CD4-positive, alpha-beta T cell treated with Interleukin-21 for 1 hour (primary cell): ENCODE measurements around the gene CSGALNACT2.
A peak's percentile ranks its signal among the peaks of the same experiment; 100 is the strongest.

Source experiments
- DNase-seq: peaks from one replicate; pipeline ENCODE4 v3.0.0-alpha.2; 2020

CSGALNACT2 gene

DNA sequence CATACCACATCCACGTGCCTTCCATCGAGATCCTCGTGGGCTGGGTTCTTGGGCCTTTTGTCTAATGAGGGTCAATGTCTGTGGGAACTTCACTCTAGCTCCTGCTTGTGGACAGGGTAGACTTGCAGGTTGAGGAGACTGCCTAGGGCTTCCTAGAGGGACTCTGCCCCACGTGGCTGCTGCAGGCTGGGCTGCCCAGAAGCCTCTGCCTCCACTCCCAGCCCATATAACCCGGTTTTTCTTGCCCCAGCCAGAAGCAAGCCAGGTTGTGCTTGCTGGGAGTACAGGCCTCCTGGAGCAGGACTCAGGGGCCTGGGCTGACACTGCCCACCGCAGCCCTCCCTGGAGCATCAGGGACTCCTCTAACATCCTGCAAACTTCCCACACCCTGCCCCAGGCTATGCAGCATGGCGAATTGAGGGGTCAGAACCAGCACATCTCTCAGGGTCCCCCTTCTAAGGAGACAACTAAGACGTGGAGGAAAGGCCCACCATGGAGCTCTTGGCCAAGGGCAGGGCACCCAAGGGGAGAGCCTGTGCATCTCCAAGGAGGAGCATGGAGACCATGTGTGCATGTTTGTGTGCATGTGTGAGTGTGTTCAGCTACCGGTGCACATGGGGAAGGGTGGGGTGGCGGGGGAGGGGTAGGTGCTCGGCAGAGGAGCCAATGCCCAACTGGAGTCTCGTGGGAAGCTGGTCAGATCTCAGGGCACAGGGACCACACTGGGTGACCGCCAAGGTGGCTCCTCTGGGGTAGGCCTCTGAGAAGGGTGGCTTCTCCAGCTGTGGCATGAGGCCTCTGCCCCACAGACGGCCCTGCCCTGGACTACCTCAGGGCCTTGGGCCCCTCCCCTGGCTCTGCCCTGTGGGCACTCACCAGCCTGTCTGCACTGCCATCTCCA, 66.0 kb downstream of the CSGALNACT2 start:
- DNase-seq: no peak

DNA sequence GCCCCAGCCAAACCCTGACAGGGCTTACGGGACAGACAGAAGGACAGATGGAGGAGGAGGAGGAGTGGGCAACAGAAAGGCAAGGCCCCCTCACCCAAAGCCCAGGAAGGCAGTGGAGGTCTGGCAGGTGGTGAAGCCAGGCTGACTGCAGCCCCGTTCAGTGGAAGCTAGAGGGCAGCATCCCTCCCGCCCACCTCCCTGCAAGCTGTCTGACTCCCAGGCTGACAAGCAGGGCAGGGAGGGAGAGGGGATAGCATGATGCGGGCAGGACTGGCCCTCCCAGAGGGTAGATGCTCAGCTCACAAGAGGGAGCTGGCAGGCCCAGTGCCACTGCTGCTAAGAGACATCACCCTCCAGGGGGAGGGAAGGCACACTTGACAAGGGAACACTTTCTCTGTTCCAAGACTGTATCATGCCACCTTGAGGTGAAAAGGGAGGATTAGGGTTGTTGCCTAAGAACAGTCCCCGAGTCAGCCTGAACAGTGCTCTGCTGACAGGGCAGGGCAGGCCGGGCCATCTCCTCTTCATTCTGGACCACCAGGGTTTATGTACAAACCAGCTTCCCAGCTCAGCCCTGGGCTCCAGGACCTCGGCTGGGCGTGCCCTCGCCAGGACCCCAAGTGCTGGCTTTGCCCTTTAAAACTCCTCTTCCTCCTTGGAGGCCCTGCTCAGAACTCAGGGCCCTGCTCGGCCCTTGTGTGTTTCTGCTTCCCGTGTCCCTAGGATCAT, 66.9 kb downstream of the CSGALNACT2 start:
- peak; percentile 63 for DNase-seq

DNA sequence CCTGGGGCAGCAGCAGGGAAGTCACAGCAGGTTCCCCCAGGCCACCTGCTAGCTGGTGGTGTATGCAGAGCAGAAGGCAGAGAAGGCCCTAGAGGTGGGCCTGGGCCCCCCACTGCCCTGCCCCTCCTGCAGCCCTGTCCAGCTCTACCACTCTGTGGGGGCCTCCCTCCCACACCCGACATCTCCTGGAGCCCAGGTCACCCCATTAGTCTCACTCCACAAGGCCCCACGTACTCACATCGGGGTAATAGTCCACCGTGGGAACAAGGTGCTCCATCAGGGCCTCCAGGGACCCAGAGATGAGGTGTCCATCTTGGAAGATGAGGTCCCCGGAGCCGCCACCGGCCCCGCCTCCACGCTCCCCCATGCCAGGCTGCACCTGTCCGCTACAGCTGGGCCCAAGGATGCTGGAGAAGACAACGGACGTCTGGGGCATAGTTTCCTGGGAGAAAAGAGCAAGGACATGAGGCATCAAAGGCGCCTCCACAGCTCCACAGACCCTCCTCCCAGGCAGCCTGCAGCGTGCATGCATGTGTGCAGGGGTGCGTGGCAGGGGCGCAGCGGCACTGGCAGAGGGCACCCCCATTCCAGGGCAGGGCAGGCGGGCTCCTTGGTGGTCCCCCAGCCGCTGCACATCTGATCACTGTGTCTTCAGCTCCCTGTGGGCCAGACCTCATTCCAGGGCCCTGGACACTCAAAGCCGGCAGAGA, 67.6 kb downstream of the CSGALNACT2 start:
- no peak for DNase-seq

DNA sequence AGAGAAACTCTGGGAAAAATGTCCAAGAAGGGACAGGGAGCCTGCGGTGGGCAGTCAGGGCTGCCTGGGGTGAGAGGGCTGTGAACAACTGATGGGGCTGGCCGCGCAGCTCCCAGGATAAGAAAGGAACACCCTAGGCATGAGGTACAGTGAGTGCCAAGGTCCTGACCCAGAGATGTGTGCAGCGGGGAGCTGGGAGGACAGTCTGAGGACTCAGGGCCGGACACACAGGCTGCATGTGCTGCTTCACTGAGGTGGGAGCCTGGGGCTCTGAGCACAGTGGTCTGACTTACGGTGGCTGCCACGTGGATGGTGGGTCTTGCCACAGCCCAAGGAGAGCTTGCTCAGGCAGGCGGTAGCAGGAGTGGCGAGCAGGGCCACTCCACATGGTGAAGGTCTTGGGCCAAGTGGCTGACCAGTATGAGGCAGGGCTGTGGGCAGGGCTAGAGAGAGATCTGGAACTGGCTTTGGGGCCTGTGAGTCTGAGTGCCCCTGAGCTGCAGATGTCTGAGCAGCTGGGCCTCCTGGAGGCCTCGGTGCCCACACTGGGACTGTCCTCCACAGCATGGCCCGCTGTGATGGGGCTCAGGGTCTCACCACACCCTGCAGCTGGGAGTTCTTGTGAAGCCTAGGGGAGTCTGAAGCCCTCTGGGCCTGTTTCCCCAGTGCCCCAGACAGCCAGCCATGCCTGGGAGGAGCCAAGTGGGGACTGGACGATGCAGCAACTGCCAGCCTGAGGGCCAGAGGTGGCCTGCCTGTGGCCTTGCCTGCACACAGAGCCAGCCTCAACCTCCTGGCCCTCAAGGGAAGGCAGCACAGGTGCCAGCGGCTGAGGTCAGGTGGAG, 68.4 kb downstream of the CSGALNACT2 start:
- DNase-seq: no peak

DNA sequence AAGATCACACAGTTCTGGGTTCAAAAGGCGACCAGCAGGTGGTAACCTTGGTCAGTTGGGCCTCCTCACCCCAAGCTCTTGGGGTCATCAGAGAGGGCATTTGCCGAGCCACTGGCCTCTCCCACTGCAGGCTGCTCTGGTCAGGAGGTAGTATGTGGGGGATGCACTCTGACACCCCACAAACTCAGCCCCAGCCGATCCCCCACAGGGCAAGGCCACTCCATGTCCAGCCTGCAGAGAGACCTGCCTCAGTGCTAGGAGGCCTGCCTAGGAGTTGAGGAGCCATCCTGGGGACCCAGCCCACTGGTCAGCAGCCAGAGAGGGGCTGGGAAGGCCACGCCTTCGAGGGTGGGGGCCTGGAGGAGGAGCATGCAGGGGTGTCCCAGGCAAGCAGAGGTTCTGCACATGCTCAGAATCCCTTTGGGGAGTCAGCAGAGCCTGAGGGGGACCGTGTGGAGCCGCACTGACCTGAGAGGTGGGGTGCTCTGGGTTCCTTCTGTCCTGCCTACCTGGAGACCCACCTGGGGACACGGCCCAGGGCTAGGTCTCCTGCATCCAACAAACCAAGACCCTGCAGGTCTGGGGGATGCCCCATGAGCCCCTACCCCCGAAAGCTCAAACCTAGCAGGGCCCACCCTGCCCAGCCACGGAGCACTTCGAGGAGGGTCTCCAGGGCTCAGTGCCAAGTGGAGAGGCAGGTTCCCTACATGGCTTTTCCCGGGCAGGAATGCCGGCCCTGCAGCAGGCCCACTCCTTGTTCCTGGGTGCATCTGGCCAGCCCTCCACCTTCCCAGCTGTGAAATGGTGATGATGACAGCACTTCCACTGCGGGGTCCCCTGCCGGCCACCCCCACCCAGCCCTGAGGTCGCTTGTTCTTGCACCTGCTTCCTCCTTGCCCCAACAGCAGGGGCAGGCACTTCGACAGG, 70.2 kb downstream of the CSGALNACT2 start:
- DNase-seq: no peak

DNA sequence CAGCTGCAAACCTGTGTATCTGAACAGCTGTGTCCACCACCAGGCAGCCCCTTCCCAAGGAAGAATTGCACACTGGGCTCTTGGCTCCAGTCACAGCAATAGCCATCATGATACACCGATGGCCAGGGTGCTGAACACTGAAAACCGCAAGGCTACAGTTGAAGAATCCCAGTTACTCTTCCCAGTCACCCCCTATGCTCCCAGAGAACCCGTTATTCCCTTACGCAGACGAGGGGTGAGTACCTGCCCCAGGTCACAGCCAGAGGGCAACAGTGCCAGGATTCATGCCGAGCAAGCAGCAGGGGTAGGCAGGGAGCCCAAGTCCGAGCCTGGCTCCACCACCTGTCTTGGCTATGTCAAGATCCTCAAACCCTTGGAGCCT, 70.8 kb downstream of the CSGALNACT2 start:
- no peak for DNase-seq

DNA sequence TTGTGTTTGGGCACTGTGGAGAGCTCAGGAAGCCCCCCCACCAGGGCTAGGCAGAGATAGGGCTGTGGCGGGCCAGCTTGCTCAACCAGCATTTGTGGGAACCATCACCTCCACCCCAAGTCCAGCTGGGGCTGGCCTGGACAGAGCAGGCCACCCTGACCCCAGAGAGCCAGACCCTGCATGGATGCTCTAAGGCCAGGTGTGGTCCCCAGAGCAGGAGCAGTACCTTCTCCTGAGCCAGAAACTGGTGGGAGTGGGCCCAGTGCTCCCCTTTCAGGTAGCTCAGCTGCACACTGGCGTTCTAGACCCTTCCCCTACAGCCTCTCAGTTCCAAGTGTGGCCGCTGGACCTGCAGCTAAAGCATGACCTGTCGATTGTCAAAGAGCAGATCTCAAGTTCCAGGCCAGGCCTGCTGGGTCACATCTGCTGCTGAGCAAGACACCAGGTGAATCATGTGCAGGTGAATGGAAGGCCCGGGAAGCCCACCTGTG, 71.5 kb downstream of the CSGALNACT2 start:
- DNase-seq: no peak

DNA sequence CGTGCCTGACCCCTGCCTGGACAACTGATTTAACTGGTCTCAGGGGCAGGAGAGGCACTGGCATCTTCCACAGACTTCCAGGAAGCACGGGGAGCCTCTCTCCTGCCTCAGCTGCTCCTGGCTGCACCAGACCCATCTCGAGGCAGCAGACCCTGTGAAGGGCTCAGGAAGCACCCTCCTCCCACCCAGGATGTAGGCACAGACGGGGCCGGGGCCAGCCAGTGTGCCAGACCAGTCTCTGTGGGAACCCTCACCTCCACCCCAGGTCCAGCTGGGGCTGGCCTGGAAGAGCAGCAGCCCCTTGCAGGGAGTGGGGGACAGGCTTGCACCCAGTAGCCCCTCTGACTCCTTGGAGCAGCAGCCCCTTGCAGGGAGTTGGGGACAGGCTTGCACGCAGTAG, 72.3 kb downstream of the CSGALNACT2 start:
- no peak for DNase-seq

DNA sequence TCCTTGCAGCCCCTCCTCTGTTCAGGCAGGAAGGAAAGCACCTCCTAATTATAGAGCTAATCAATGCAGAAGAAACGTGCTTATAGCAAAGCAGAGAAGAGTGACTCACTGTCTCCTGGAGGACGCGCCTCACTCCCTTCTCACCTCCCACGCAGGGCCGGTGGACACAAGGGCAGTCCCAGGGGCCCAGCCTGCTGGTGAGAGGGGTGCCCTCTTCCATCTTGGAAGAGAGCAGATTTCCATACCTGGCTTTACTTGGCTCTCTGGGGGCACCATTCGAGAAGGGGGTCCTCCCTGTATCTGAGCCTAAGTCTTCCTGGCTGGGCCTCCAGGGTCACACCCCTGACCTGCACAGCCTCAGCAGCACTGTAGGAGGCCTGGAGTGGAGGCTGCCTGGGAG, 72.8 kb downstream of the CSGALNACT2 start:
- DNase-seq: no peak

DNA sequence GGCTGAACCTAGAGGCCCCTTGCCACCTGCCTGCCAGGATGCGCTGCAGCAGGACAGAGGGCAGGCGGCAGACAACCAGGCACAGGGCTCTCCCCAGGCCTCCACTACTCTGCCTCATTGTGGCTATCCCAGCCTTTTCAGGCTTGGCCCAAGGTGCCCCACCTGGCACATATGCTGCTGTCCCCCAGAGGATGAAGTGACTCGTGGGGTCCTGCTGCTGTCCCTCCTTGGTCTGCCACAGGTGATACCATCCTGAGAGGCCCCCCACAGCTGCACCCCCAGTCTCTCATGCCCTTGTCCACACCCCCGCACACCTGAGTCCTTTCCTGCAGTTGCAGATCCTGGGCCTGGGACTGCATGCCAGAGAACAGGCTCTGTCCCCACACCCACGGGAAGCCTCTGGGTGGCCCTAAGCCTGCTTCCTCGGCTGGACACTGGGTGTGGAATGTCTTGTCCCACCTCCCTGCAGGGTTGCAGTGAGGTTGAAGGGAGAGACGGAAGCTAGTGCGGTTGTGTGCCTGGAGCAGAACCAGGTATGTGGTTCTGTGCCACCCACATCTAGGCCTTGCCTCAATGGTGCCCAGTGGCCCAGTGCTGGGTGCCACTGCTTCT, 73.3 kb downstream of the CSGALNACT2 start:
- no peak for DNase-seq

DNA sequence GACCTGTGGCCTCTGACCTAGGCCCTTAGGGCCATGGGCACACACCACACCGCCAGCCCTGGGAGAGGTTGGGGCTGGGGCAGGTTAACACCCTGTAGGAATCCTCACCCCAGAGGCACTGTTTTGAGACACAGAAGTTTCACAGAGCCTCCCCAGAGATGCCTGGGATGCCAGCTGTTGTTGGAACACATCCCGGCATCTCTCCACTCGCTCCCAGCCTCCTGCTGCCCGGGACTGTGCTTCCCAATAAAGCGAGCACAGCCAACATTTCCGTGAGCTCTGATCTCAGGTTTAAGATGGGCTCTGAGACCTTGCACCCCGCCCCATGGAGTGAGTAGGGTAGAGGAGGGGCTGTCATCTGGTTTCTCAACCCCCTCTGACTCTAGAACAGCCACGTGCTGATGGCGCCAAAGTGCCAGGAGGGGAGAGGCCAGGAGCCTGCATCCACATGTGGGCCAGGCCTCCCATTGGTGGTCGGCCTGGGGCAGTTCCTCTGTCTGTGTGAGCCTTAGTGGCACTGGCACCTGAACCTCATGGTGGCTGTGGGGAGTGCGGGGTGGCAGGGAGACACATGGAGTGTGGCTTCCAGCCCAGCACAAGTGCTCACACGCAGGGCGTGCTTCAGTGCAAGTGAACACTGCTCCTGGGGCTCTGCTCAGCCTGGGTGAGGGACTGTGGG, 73.9 kb downstream of the CSGALNACT2 start:
- DNase-seq: no peak

DNA sequence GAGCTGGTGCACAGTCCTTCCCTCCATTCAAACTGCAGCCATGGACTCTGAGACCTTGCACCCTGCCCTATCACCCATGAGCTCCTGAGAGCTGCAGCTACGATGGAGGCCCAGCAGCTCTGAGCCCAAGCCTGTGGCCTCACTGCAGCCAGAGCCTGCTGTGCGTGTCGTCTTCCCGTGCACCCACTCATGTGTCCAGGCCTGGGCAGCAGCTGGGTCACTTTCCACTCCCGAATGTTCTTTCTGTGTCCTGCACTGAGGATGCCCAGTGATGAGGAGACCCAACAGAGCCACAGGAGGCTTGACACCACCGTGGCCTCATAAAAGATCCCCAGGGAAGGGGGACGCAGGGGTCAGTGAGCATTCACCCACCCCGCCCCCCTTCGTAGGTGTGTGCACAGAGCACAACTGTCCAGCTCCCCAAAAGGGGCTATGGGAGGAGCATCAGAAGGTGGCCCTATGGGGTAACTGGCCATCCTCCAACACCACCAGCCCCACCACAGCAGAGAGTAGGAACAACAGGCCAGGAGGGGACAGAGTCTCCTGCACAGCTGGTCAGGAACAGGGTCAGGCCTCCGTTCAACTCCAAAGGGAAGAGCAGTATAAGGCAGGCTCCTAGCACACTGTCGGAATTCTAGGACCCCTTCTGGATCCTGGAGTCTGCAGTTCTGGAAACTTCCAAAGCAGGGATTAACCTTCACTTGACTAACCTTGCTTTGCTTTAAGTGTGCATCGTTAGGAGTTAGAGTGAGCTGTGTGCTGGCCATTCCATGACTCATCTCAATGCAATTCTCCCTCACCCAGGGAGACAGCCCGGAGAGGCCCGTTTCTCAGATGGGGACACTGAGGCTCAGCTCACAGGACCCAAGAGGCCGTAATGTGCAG, 76.1 kb downstream of the CSGALNACT2 start:
- no peak for DNase-seq

DNA sequence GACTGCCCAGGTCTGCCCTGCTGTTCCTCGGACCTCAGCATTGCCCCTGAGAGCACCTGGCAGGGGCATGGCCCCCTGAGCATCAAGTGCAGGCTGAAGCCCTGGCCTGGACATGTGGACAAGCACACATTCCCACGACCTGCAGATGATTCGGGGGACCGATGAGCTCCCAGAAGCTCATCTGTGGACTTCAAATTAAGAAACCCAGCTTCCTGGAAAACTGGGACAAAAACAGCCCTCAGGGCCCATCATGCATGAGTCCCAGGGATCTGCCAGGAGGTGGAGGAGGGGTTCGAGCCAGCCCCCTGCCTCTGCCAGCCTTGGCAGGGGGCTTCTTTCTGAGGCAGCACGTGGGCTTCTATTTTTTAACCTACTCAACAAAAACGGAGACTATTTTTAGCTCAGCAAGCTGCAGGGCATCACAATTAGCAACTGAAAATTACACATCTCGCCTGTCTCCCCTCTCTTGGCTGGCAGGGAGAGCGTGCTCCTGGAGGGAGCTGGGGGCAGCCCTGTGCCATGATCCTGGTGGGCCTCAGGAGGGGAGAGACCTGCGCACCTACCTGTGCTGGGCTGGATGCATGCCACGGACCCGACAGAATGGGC, 76.8 kb downstream of the CSGALNACT2 start:
- DNase-seq: no peak

DNA sequence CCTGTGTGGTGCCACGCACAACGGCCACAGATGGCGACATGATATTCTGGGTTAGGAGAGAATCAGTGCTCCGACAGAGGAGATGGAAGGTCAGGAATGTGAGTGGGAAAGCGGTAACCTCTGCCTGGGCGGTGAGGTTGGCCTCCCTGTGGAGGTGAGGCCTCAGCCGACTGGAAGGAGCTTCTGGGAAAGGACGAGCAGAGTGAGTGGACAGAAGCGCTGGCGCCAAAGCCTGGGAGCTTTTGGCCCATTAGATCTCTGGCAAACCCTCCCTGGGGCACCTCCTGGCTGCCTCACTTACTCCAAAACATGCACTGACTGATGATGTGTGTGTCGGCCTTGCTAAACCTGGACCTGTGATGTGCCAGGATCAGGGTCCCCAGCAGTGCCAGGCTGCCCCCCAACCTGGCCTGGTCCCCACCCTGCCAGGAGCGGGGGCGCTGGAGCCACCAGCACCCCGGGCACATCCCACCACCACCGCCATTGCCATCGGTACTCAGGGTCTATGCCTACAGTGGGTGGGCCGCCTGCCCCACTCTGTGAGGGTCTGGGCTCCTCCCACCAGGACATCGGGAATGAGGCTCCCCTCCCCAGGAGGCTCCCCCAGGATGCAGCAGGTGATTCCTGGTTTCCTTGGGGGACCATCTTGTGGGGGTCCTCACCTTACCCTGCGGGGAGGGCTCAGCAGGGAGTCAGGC, 77.7 kb downstream of the CSGALNACT2 start:
- no peak for DNase-seq

DNA sequence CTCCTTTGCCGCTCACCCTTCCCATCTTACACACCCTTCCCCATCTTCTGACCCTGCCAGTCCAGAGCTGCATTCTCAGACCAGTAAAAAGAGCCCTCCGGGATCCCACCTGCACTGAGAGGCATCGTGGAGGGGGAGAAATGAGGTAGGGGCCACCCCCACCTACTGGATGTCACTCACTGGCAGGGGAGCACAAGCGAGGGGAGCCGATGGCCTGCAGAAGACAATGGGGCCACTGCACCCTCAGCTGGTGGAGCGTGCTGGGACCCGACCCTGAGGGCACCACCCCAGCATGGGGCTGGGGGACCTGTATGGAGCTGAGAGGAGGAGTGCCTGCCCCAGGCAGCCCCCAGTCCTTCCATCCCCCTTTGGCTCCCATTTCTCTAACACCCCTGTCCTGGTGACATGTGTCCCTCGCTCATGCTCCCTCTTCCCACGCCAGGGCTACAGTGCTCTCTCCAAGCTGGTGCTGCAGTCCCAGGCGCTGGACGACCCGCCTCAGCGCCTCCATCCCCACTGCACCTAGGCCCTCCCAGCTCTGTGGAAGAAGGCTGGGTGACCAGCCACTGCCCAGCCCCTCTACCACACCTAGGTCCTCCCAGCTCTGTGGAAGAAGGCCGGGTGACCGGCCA, 78.8 kb downstream of the CSGALNACT2 start:
- DNase-seq: no peak

DNA sequence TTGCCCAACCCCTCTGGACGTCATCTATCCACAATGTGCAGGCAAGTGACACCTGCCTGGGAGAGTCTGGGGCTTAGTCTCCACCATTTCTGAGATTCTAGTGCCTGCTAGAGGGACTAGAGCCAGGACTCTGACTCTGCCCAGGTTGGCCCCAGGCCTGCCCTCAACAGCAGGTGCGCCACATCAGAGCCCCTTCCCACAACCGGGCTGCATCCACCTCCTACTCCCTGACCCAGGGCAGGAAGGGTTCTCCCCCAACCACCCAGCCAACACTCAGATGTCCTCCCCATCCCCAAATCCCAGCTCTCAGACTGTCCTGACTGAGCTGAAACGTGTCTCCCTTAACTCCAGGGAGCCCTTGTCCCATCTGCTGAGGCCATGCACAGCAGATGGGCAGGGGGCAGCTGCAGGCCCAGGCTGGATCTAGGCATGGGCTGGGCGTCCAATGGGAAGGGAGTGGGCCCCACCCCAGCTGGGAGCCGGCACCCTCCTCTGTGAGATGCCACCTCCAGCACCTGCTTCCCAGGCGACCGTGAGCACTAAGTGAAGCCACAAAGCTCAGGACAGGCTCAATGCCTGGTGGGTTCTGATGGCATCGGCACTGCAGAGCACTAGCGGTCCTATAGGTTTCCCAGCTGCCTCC, 79.4 kb downstream of the CSGALNACT2 start:
- no peak for DNase-seq
